ENCODE measurements around the gene MCM8. TPM values are rescaled to one million over a fixed set of nuclear protein-coding genes. Genes with fewer than 3 reads are reported as not detected.

Gene MCM8
- total and polyA plus RNA-seq, 2 experiments from 2014 or later: 10.6 to 30.4 TPM

- TF ChIP-seq REST (IDR thresholded peaks at IDR 0.05; ENCODE audit: unreplicated experiment) (no peak), NANOG (IDR thresholded peaks at IDR 0.05; ENCODE audit: borderline replicate concordance) (no peak), POLR2AphosphoS5 (IDR thresholded peaks at IDR 0.05; ENCODE audit: low read depth) (no peak), JUNB (IDR thresholded peaks at IDR 0.05; ENCODE audit: unreplicated experiment) (no peak), STAT1 (IDR thresholded peaks at IDR 0.05; ENCODE audit: unreplicated experiment) (no peak), EZH2phosphoT487 (IDR thresholded peaks at IDR 0.05; ENCODE audit: unreplicated experiment) (no peak)
Observed at GRCh38 chr20:5990946-5991345, 40.5 kb downstream of the MCM8 start (continued).

GRCh38 chr20:5991623-5992441 is 41.4 kb downstream of the MCM8 start:
- Histone ChIP-seq H3F3A (replicated peaks; ENCODE audit: low read depth) (no peaks in the 10 kb centered on the region), H3K79me2 (replicated peaks; ENCODE audit: insufficient read depth) (no peaks in the 10 kb centered on the region), H2AFZ (no peak overlapping the region), H4K20me1 (replicated peaks; ENCODE audit: insufficient read depth) (peaks cover 12% of the 10 kb centered on the region; the same call in 1 of the 2 replicates), H3K9me2 (ENCODE audit: insufficient read depth) (no peaks in the 10 kb centered on the region), H3K4me1 (ENCODE audit: insufficient read depth) (no peaks in the 10 kb centered on the region), H3K27ac (ENCODE audit: low read depth) (no peak overlapping the region), H3K36me3 (ENCODE audit: insufficient read depth) (peaks cover 35% of the 10 kb centered on the region; the same call in 1 of the 2 replicates), H3K4me3 (no peak overlapping the region), H3K4me2 (no peak overlapping the region), H3K27me3 (ENCODE audit: insufficient read depth) (no peaks in the 10 kb centered on the region)
- H3K4me1 Mint-ChIP-seq: no peaks in the 10 kb centered on the region
- no peaks in the 10 kb centered on the region for H3K9me3 Mint-ChIP-seq
- peaks cover 49% of the 10 kb centered on the region for H3K36me3 Mint-ChIP-seq (ENCODE audit: low read depth)
- no peak overlapping the region for H3K4me3 Mint-ChIP-seq
- no peaks in the 10 kb centered on the region for H3K27me3 Mint-ChIP-seq (ENCODE audit: insufficient read depth, low read depth, poor library complexity)
- DNase-seq (ENCODE audit: low spot score) (no peak), ATAC-seq (no peak)
- TF ChIP-seq CTCF (conservative IDR thresholded peaks at IDR 0.05; ENCODE audit: low read depth in 2 of 2) (no peak), NANOG (IDR thresholded peaks at IDR 0.05; ENCODE audit: borderline replicate concordance) (no peak), REST (IDR thresholded peaks at IDR 0.05; ENCODE audit: unreplicated experiment) (no peak)
- no peak overlapping the region for H3K27ac Mint-ChIP-seq

All from GM23338 (cell line).